ENCODE measurements around the gene PSMD13.
"Not testable (repeated sequence)": the region's sequence is repeated elsewhere in the genome, so short reads cannot be mapped to it uniquely, and the experiment has no call there.

The PSMD13 gene

GRCh38 chr11:236774-237767 is at the start of gene PSMD13:
TSS of gene PSMD13 (plus strand) at chr11:236976. CDS start at chr11:237050, 74 bp downstream.
- DNase-seq = peak; percentile 93

DNA sequence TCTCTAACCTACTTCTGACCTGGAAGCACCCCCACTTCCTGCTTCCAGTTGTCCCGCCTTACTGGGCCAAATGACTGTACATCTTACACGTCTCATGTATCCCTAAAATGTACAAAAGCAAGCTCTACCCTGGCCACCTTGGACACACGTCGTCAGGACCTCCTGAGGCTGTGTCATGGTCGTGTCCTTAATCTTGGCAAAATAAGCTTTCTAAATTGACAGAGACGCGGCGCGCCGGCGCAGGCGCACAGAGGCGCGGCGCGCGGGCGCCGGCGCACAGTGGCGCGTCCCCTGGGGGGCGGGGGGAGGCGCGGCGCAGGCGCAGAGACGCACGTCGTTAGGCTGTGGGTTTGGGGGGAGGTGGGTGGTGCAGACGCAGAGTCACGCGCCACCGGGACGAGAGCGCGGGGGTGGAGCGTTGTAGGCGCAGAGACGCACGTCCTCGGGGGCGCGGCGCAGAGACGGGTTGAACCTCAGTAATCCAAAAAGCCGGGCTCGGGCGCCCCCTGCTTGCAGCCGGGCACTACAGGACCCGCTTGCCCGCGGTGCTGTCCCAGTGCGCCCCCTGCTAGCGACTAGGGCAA is 47.5 kb upstream of the PSMD13 start:
- DNase-seq = peak; percentile 15

- DNase-seq = not testable (repeated sequence)
Measured at GRCh38 chr11:189843-190311, 46.9 kb upstream of the PSMD13 start.

DNA sequence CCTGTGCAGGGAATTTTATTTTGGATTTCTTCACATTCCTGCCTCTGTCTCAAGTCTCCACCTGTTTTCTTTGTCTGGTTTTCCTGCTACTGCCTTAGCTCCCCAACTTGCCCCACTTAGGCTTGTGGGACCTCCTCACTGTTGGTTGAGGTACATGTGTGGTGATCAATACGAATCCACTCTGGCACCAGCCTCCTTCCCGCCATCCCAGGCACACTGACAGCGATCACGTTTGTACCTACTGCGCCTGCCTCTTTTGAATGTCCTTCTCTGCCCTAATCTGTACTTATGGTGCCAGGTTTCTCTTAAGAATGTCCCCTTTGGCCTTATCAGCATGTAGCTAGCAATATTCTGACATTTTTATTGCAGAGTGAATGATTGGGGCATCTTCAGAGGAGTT is 46.2 kb upstream of the PSMD13 start:
- not testable (repeated sequence) for DNase-seq

DNA sequence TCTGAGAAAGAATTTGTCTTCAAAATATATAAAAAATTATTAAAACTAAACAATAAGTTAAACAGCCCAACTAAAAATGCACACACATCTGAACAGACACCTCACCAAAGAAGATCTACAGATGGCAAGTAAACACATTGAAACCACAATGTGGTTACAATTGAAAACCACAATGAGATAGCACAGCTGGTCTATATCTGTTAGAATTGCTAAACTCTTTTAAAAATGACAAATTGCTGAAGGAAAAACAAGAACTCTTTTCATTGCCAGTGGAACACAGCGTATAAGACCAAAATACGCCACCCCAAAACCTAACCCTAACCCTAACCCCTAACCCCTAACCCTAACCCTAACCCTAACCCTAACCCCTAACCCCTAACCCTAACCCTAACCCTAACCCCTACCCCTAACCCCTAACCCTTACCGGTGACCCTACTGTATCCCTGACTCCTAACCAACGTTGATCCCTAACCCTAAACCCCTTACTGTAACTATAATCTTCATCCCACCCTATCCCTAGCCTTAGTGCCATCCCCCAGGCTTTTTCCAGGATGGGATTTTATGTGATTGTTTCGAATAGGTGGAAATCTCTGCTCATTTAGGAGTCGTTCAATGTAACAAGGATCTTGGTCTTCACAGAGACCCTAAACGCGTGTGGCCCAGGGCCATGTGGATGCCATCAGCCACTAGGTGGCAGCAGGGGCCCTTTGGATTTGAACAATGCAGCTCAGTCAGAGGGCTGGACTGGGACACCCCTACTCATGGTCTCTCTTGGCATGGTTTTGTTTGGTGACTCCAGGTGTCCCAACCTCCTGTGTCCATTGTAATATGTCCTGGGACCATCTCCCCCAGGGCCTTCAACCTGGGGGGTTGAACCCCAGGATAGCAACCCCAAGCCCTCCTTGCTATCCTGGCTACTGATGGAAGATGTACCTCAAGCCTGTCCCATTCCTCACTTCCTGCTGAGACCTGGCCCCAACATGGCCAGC is 45.0 kb upstream of the PSMD13 start:
- DNase-seq = peak; percentile 11

DNA sequence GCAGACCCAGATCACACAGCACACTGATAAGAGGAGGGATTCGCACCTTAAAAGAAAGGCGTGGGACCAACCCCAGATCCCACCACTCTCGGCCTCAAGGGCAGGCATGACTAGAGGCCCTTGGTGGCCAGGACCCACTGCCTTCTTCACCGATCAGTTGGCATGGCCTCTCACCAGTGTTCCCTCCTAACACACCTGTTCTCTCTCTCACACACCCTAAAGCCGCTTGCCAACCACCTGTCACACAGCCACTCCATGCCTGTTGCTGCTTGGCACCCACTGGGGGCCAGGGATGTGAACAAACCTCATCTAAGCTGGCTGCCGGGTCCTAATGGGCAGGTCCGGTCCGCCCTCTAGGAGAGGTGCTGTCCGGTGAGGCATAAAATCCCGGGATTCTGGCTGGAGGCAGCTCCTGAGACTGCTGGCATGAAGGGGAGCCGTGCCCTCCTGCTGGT is 44.1 kb upstream of the PSMD13 start, which contains the start of gene SCGB1C1:
Gene SCGB1C1, plus strand, starts transcription at position 405 of the 455 bp plus-strand sequence. Its CDS starts 22 bp downstream, at position 427.
- peak; percentile 6 for DNase-seq

- peak; percentile 21 for DNase-seq
Measured at GRCh38 chr11:193481-193880, 43.3 kb upstream of the PSMD13 start.

- DNase-seq = peak; percentile 21
Measured at GRCh38 chr11:196786-197731, 39.7 kb upstream of the PSMD13 start.

GRCh38 chr11:197741-198235 is 39.0 kb upstream of the PSMD13 start:
- peak; percentile 16 for DNase-seq

DNA sequence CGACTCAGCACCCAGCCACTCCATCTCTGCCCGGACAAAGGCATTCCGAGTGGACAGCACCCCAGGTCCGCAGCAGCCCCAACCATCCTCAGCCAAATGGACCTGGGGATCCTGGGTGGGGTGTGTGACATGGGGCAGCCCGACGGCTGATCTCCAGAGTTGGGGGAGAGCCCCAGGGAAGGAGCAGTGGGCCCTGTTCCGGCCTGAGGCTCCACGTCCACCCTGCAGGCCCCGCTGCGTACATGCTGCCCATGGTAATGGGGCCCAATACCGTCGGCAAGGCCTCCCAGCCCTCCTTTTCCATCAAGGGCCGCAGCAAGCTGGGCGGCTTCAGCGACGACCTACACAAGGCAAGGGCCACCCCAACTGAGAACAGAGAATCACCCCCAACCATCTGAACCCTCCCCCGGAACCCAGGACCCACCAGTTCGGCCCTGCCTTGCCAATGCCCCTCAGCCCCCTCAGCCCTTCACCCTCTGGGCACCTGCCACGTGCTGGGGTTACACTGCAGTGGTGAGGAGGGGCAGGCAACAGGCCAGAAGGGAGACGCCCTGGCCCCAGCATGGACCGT is 38.5 kb upstream of the PSMD13 start:
- DNase-seq = peak; percentile 18

DNA sequence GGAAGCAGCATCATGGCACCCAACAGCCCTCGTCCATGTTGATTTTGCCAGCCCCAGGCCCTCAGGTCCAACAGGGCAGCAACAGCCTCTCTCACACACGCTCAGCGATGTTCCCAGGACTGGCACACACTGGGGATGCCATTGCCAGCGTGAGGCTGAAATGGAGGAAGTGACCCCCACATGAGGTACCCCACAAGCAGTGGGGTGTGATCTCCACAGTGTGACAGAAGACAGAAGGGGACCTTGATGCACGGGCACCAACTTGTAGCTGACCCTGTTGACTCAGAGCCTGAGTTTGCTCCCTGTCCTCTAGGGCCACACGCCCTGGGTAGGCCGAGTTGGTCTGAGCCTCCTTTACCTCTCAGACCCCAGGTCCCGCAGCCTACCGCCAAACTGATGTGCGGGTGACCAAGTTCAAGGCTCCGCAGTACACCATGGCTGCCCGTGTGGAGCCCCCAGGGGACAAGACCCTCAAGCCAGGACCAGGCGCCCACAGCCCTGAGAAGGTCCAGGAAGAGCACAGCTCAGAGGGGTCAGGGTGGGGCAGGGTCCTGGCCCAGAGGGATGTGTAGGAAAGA is 37.7 kb upstream of the PSMD13 start:
- DNase-seq = peak; percentile 19

- DNase-seq = peak; percentile 19
Measured at GRCh38 chr11:199782-200181, 37.0 kb upstream of the PSMD13 start.

GRCh38 chr11:200224-201003 is 36.4 kb upstream of the PSMD13 start:
- DNase-seq = peak; percentile 14

GRCh38 chr11:201966-202365 is 34.8 kb upstream of the PSMD13 start:
- no peak for DNase-seq

DNA sequence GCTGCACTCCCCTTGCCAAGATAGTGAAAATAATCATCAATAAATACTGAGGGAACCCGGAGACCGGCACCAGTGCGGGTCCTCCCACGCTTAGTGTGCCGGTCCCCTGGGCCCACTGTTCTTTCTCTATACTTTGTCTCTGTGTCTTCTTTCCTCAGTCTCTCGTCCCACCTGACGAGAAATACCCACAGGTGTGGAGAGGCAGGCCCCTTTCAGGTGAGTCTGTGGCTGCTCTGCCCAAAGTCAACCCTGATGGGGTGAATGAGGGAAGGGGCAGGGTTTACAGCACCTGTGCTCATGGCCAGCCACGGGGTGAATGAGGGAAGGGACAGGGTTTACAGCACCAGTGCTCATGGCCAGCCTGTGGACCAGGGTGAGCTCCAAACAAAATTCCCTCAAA is 34.3 kb upstream of the PSMD13 start:
- peak; percentile 7 for DNase-seq

DNA sequence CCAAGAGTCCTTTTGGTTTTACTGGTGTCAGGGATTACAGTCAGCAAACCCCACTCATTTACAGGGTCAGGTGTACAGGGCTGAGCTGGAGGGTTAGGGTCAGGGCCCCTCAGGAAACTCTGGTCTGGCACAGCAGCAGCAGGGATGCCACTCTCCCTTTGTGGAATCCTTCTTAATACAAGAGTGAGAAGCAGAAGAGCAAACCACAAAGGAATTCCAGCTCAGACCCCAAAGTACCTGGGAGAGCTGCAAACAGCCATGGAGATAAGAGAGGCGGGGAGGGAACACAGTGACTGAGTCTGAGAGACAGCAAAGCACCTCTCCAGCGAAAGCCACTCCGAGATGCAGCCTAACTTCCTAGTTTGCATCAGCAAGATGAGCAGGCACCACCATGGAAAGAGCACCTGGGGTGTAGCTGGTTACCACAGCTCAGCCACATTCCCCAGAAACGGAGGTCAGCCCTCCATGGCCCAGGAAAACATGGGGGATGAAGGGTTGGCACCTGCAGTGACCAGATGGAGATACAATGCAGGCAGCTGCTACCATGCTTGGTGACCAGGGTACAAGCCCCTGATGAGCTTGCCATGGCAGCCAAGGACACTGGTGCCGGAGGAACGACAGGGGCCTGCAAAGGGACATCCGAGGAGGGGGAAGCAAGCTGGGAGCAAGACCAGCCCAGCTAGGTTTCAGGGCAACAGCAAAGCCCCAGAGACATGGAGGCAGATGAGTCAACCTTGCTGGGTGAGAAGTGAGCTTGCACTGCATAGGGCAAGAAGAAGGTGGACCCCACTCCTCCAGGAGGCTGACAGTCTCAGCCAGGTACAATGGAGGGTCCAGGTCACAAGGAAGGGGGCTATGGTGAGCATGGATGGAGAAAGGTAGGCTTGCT is 33.5 kb upstream of the PSMD13 start:
- DNase-seq = peak; percentile 14

- peak; percentile 16 for DNase-seq
Measured at GRCh38 chr11:203945-204586, 32.7 kb upstream of the PSMD13 start.

Data from femur (tissue), 1 donor.